HG03039 (cell line): ENCODE data around the gene ZBTB7C.

Source experiments
- ATAC-seq: cut with Tn5 transposase; IDR thresholded peaks from one replicate; pipeline ENCODE4 v1.9.1; 2021; ENCODE audit warnings: mild to moderate bottlenecking, moderate library complexity; ENCODE audit not compliant: unreplicated experiment

ZBTB7C gene

GRCh38 chr18:48219810-48220499 lies 189.2 kb downstream of the ZBTB7C start:
- ATAC-seq: no peak

- no peak for ATAC-seq
Observed at GRCh38 chr18:48219037-48219809, 190.0 kb downstream of the ZBTB7C start.

GRCh38 chr18:48218285-48219022 lies 190.7 kb downstream of the ZBTB7C start:
- no peak for ATAC-seq

GRCh38 chr18:48217258-48218250 lies 191.6 kb downstream of the ZBTB7C start:
- no peak for ATAC-seq

- ATAC-seq: no peak
Observed at GRCh38 chr18:48216639-48217257, 192.4 kb downstream of the ZBTB7C start.

GRCh38 chr18:48215876-48216638 lies 193.1 kb downstream of the ZBTB7C start:
- ATAC-seq: no peak

GRCh38 chr18:48213791-48214190 lies 195.4 kb downstream of the ZBTB7C start:
- ATAC-seq: no peak

- no peak for ATAC-seq
Observed at GRCh38 chr18:48208432-48209140, 200.6 kb downstream of the ZBTB7C start.

- no peak for ATAC-seq
Observed at GRCh38 chr18:48207733-48208132, 201.4 kb downstream of the ZBTB7C start.

- ATAC-seq: no peak
Observed at GRCh38 chr18:48206887-48207286, 202.3 kb downstream of the ZBTB7C start.

GRCh38 chr18:48203961-48204666 lies 205.1 kb downstream of the ZBTB7C start:
- ATAC-seq: no peak

- no peak for ATAC-seq
Observed at GRCh38 chr18:48203288-48203945, 205.8 kb downstream of the ZBTB7C start.

- ATAC-seq: no peak
Observed at GRCh38 chr18:48202350-48203260, 206.6 kb downstream of the ZBTB7C start.

GRCh38 chr18:48202006-48202348 lies 207.2 kb downstream of the ZBTB7C start:
- ATAC-seq: no peak

- no peak for ATAC-seq
Observed at GRCh38 chr18:48201337-48202005, 207.7 kb downstream of the ZBTB7C start.
